Gastroesophageal sphincter (tissue), 4 donors: ENCODE results near the gene KLK6. TPM values are rescaled to one million over a fixed set of nuclear protein-coding genes. Genes with fewer than 3 reads are reported as not detected.

ENCODE experiments used
- ATAC-seq: fragments of 150-250 bp; one replicate; pipeline ENCODE4 v1.9.1; 2016; ENCODE audit warnings: mild to moderate bottlenecking, moderate library complexity
- H3K27ac ChIP-seq, 4 donors: fragments of 200-600 bp; sonication (generic) in 3 of 4; 1 replicate in 3 of 4; 2 replicates in 1 of 4; pipeline ENCODE4 v1.5.1; 2016 to 2019
- H3K27me3 ChIP-seq: fragments of 200-600 bp; sonication (generic); one replicate; pipeline ENCODE4 v1.5.1; 2019
- H3K36me3 ChIP-seq, 2 donors: fragments of 200-600 bp; sonication (generic); one replicate each; pipeline ENCODE4 v1.5.1; 2019; ENCODE audit warnings: control low read depth in 1 of 2
- H3K4me1 ChIP-seq, 3 donors: fragments of 200-600 bp; sonication (generic); 1 replicate in 2 of 3; 2 replicates in 1 of 3; pipeline ENCODE4 v1.5.1; 2016 to 2019; ENCODE audit warnings: control low read depth in 2 of 3
- H3K4me3 ChIP-seq, 2 donors: fragments of 200-600 bp; sonication (generic); one replicate each; pipeline ENCODE4 v1.5.1; 2019; ENCODE audit warnings: mild to moderate bottlenecking in 1 of 2, moderate library complexity in 1 of 2
- H3K9me3 ChIP-seq, 3 donors: fragments of 200-600 bp; sonication (generic); one replicate each; pipeline ENCODE4 v1.5.1; 2017 to 2019; ENCODE audit warnings: control low read depth in 2 of 3
- EP300 ChIP-seq: sonication (generic); formaldehyde crosslinking; IDR thresholded peaks from one replicate; pipeline ENCODE4 v1.6.1; 2017; ENCODE audit warnings: antibody characterized with exemption, mild to moderate bottlenecking
- POLR2A ChIP-seq, 2 donors: fragments of 450-650 bp; IDR thresholded peaks; one replicate each; pipeline ENCODE4 v1.6.1; 2017; ENCODE audit warnings: antibody characterized with exemption in 2 of 2, mild to moderate bottlenecking in 2 of 2, moderate library complexity in 1 of 2
- POLR2AphosphoS5 ChIP-seq: sonication (generic); formaldehyde crosslinking; IDR thresholded peaks from one replicate; pipeline ENCODE4 v1.6.1; 2017; ENCODE audit warnings: antibody characterized with exemption
- WGBS, 2 donors: methylation state at CpG; one replicate each; pipeline ENCODE4 v1.1.5; 2018; ENCODE audit warnings: low coverage in 1 of 2; 5-methylcytosine and 5-hydroxymethylcytosine counted together
- total RNA-seq, 4 donors: library from RNA; depleted of rRNA; stranded (reverse); fragments of >200 nt; gene quantifications; one replicate each; pipeline ENCODE4 v1.1.0, GENCODE V29; 2016
- TF ChIP-seq, protein P1 (sequence below), 4 experiments: fragments of 200-600 bp in 2 of 4; fragments of 450-650 bp in 2 of 4; sonication (generic) in 1 of 4; IDR thresholded peaks; one replicate each; pipeline ENCODE4 v1.5.1; 2017 to 2019; ENCODE audit warnings: antibody characterized with exemption in 4 of 4, mild to moderate bottlenecking in 2 of 4, moderate library complexity in 2 of 4

Gene KLK6
- total RNA-seq, 4 donors from 2014 or later, result 1.1 to 7.8 TPM; not detected in 2

DNA sequence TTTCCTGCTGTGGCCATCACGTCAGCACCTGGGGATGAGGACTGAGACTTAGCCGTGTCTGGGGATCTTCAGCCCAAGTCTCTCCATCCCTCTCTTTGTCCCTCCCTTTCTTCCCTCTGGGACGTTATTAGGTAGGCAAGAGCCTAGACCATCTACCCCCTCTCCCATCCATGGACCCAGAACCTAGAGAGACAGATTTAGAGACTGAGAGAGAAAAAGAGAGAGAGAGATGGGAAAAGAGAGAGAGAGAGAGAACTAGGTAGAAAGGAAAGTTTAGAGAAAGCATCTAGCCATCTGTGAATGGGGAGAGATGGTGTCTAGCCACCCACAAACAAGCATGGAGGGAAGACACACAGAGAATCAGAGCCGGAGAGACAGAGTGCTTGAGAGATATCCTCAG is 58.7 kb downstream of the KLK6 start:
- Histone ChIP-seq H3K27ac (no peak overlapping the region), H3K4me3 (no peak overlapping the region), H3K36me3 (no peaks in the 10 kb centered on the region), H3K4me1 (peaks cover 0 to 8% (median 0%) of the 10 kb centered on the region in 3 donors), H3K9me3 (peaks cover 0 to 6% (median 0%) of the 10 kb centered on the region in 3 donors), H3K27me3 (peaks cover 91% of the 10 kb centered on the region)
- 67% methylated on average over 1 of the region's 4 CpGs; no CpG with 5 or more reads in 1 of the 2 donors for WGBS, 2 donors
- no peak for ATAC-seq
- no peak for TF ChIP-seq POLR2AphosphoS5
- TF ChIP-seq, protein P1, sequence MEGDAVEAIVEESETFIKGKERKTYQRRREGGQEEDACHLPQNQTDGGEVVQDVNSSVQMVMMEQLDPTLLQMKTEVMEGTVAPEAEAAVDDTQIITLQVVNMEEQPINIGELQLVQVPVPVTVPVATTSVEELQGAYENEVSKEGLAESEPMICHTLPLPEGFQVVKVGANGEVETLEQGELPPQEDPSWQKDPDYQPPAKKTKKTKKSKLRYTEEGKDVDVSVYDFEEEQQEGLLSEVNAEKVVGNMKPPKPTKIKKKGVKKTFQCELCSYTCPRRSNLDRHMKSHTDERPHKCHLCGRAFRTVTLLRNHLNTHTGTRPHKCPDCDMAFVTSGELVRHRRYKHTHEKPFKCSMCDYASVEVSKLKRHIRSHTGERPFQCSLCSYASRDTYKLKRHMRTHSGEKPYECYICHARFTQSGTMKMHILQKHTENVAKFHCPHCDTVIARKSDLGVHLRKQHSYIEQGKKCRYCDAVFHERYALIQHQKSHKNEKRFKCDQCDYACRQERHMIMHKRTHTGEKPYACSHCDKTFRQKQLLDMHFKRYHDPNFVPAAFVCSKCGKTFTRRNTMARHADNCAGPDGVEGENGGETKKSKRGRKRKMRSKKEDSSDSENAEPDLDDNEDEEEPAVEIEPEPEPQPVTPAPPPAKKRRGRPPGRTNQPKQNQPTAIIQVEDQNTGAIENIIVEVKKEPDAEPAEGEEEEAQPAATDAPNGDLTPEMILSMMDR (IDR thresholded peaks at IDR 0.05), result no peak
- TF ChIP-seq EP300, result no peak
- TF ChIP-seq POLR2A (IDR thresholded peaks at IDR 0.05), result no peak

- H3K4me1 ChIP-seq, result peaks cover 0 to 8% (median 0%) of the 10 kb centered on the region in 3 donors
- H3K36me3 ChIP-seq, result no peaks in the 10 kb centered on the region
- no peak for ATAC-seq
- peaks cover 91% of the 10 kb centered on the region for H3K27me3 ChIP-seq
- H3K27ac ChIP-seq, result no peak overlapping the region
- no peak for TF ChIP-seq EP300
- no peak for TF ChIP-seq POLR2AphosphoS5
- no peak for TF ChIP-seq POLR2A (IDR thresholded peaks at IDR 0.05)
- TF ChIP-seq, protein P1 (IDR thresholded peaks at IDR 0.05), result no peak
- peaks cover 0 to 6% (median 0%) of the 10 kb centered on the region in 3 donors for H3K9me3 ChIP-seq
- no peak overlapping the region for H3K4me3 ChIP-seq
- WGBS, 2 donors, result 0 to 1% methylated on average over 8 to 18 of the region's 36 CpGs
Observed at GRCh38 chr19:50909240-50910070, 59.9 kb downstream of the KLK6 start.

Other genes with a start within 250 kb of the KLK6 start
- under 1 TPM in 3 of 4 donors, not detected in 1; 0.15 to 0.40 (median 0.31) TPM for gene SHANK1, start 249.8 kb downstream of the KLK6 start, total RNA-seq
- 10 to 100 TPM in 2 of 4 donors, 1 to 10 TPM in 2; 4.6 to 17.1 (median 8.4) TPM for gene CLEC11A, start 246.2 kb downstream of the KLK6 start, total RNA-seq
- gene GPR32, start 199.1 kb downstream of the KLK6 start, total RNA-seq, result not detected
- not detected for gene ACP4, start 179.2 kb downstream of the KLK6 start, total RNA-seq
- not detected for gene KLK1, start 145.8 kb downstream of the KLK6 start, total RNA-seq
- gene KLK15, start 136.0 kb downstream of the KLK6 start, total RNA-seq, result not detected
- not detected for gene KLK3, start 114.7 kb downstream of the KLK6 start, total RNA-seq
- gene KLK2, start 96.2 kb downstream of the KLK6 start, total RNA-seq, result not detected
- not detected for gene KLK4, start 58.2 kb downstream of the KLK6 start, total RNA-seq
- gene KLK5, start 16.6 kb downstream of the KLK6 start, total RNA-seq, result 1 to 10 TPM in 1 of 4 donors, not detected in 3; 1.2 TPM
- 10 to 100 TPM in 1 of 4 donors, under 1 TPM in 1, not detected in 2; 0.31 to 16.7 TPM for gene KLK7, start 14.3 kb upstream of the KLK6 start, total RNA-seq
- gene KLK8, start 32.0 kb upstream of the KLK6 start, total RNA-seq, result 1 to 10 TPM in 2 of 4 donors, not detected in 2; 2.3 to 4.6 TPM
- gene KLK10, start 50.1 kb upstream of the KLK6 start, total RNA-seq, result 1 to 10 TPM in 3 of 4 donors, not detected in 1; 1.7 to 6.7 (median 4.1) TPM
- 10 to 100 TPM in 1 of 4 donors, under 1 TPM in 1, not detected in 2; 0.78 to 12.3 TPM for gene KLK11, start 57.0 kb upstream of the KLK6 start, total RNA-seq
- gene KLK12, start 65.4 kb upstream of the KLK6 start, total RNA-seq, result 1 to 10 TPM in 1 of 4 donors, under 1 TPM in 2, not detected in 1; 0.40 to 1.2 (median 0.54) TPM
- 1 to 10 TPM in 3 of 4 donors, not detected in 1; 1.3 to 6.1 (median 5.1) TPM for gene KLK13, start 95.5 kb upstream of the KLK6 start, total RNA-seq
- not detected for gene KLK14, start 113.3 kb upstream of the KLK6 start, total RNA-seq
- gene CTU1, start 138.8 kb upstream of the KLK6 start, total RNA-seq, result 10 to 100 TPM in 3 of 4 donors, 1 to 10 TPM in 1; 9.8 to 12.8 (median 11.4) TPM
- gene SIGLEC9, start 155.3 kb upstream of the KLK6 start, total RNA-seq, result 1 to 10 TPM in 3 of 4 donors, under 1 TPM in 1; 0.62 to 9.2 (median 4.0) TPM
- gene SIGLEC7, start 172.7 kb upstream of the KLK6 start, total RNA-seq, result 1 to 10 TPM in 2 of 4 donors, under 1 TPM in 1, not detected in 1; 0.46 to 4.4 (median 2.8) TPM